H1 (cell line): ENCODE measurements around the gene METTL2A.
"Not testable (repeated sequence)": the region's sequence is repeated elsewhere in the genome, so short reads cannot be mapped to it uniquely, and the experiment has no call there.

Experiments
- ASH2L ChIP-seq: fragments of 200-600, 300-600 bp; sonication (generic); IDR thresholded peaks from one replicate; pipeline ENCODE4 v1.7.1; 2017; ENCODE audit warnings: low read length
- ATF2 ChIP-seq: IDR thresholded peaks from 2 replicates; pipeline ENCODE4 v1.6.1; 2012; ENCODE audit warnings: low read length, inconsistent platforms
- CHD2 ChIP-seq: IDR thresholded peaks from 2 replicates; pipeline ENCODE4 v1.6.1; 2012; ENCODE audit warnings: low read length, improper control_type of control experiment
- CTCF ChIP-seq, 3 experiments: IDR thresholded peaks; 1 replicate in 2 of 3; 2 replicates in 1 of 3; pipeline versions ENCODE4 v1.5.1 to v1.6.1; 2011; ENCODE audit warnings: low read length in 3 of 3, mild to moderate bottlenecking in 3 of 3, inconsistent platforms in 2 of 3, low read depth in 1 of 3, moderate library complexity in 1 of 3; ENCODE audit not compliant: insufficient read depth in 1 of 3; ENCODE audit errors: control extremely low read depth in 1 of 3
- E2F6 ChIP-seq: IDR thresholded peaks from 2 replicates; pipeline ENCODE4 v1.6.1; 2012; ENCODE audit warnings: inconsistent platforms
- EZH2 ChIP-seq: fragments of 200-600 bp; sonication (generic); IDR thresholded peaks from 2 replicates; pipeline ENCODE4 v1.7.1; 2012; ENCODE audit warnings: low read depth, mild to moderate bottlenecking, moderate library complexity, low read length, inconsistent platforms; ENCODE audit not compliant: severe bottlenecking
- FOSL1 ChIP-seq: IDR thresholded peaks from 2 replicates; pipeline ENCODE4 v1.6.1; 2011; ENCODE audit warnings: mild to moderate bottlenecking, low read depth, low read length, moderate library complexity; ENCODE audit not compliant: insufficient read depth
- JUN ChIP-seq: IDR thresholded peaks from 2 replicates; pipeline ENCODE4 v1.6.1; 2011; ENCODE audit warnings: low read depth, mild to moderate bottlenecking, improper control_type of control experiment, low read length
- NRF1 ChIP-seq: IDR thresholded peaks from 2 replicates; pipeline ENCODE4 v1.6.1; 2011; ENCODE audit warnings: mild to moderate bottlenecking, low read depth, low read length, improper control_type of control experiment
- POLR2A ChIP-seq, 2 experiments: IDR thresholded peaks; 1 replicate in 1 of 2; 2 replicates in 1 of 2; pipeline ENCODE4 v1.6.1; 2011; ENCODE audit warnings: low read depth in 2 of 2, low read length in 2 of 2, mild to moderate bottlenecking in 2 of 2; ENCODE audit errors: control extremely low read depth in 1 of 2
- SIX5 ChIP-seq: IDR thresholded peaks from 2 replicates; pipeline ENCODE4 v1.6.1; 2011; ENCODE audit warnings: mild to moderate bottlenecking, low read depth, low read length
- SP2 ChIP-seq: IDR thresholded peaks from 2 replicates; pipeline ENCODE4 v1.6.1; 2012; ENCODE audit warnings: mild to moderate bottlenecking, low read length, inconsistent platforms
- TEAD4 ChIP-seq: IDR thresholded peaks from 2 replicates; pipeline ENCODE4 v1.6.1; 2012; ENCODE audit warnings: low read depth, low read length, inconsistent platforms, mixed read lengths

GRCh38 chr17:62494073-62494472 lies 70.4 kb downstream of the METTL2A start:
- not testable (repeated sequence) for TF ChIP-seq ATF2; CHD2; JUN; SP2; POLR2A (IDR thresholded peaks at IDR 0.05; ENCODE audit: control extremely low read depth in 1 of 2, low read depth in 2 of 2, low read length in 2 of 2); CTCF (IDR thresholded peaks at IDR 0.05; ENCODE audit: control extremely low read depth in 1 of 3, insufficient read depth in 1 of 3, low read depth in 1 of 3, low read length in 3 of 3); FOSL1; ASH2L; TEAD4; SIX5; EZH2; E2F6; NRF1
